SKM-1 treated with dmso at 0.1 percent for 144 hours (cell line): ENCODE measurements around the gene KISS1.

Experiments used
- DNase-seq: peaks from one replicate; lab custom pipeline; 2025; ENCODE audit not compliant: unreplicated experiment; lab: John Stamatoyannopoulos, UW

Gene KISS1

GRCh38 chr1:204219971-204220616, 23.8 kb upstream of the KISS1 start:
- no peak for DNase-seq

GRCh38 chr1:204218552-204218951, 22.3 kb upstream of the KISS1 start:
- no peak for DNase-seq

- DNase-seq, result no peak
These were observed 21.3 kb upstream of the KISS1 start for GRCh38 chr1:204217648-204218000.

- DNase-seq, result no peak
These were observed 20.8 kb upstream of the KISS1 start for GRCh38 chr1:204216880-204217647.

GRCh38 chr1:204216236-204216635, 19.9 kb upstream of the KISS1 start:
- no peak for DNase-seq

GRCh38 chr1:204213668-204214662, 17.7 kb upstream of the KISS1 start, which contains the start of gene GOLT1A:
Gene GOLT1A, minus strand, starts transcription at chr1:204213988. Its CDS starts 82 bp downstream, at chr1:204213906.
- DNase-seq, result peak; percentile 63

GRCh38 chr1:204212715-204213114, 16.4 kb upstream of the KISS1 start:
- DNase-seq, result no peak

- no peak for DNase-seq
These were observed 14.8 kb upstream of the KISS1 start for GRCh38 chr1:204211046-204211445.

- DNase-seq, result peak; percentile 41
These were observed 10.9 kb upstream of the KISS1 start for GRCh38 chr1:204207136-204207616.

- no peak for DNase-seq
These were observed 9.8 kb upstream of the KISS1 start for GRCh38 chr1:204206121-204206520.

GRCh38 chr1:204205486-204205885, 9.2 kb upstream of the KISS1 start:
- DNase-seq, result no peak

GRCh38 chr1:204204944-204205343, 8.7 kb upstream of the KISS1 start:
- no peak for DNase-seq

- no peak for DNase-seq
These were observed 7.0 kb upstream of the KISS1 start for GRCh38 chr1:204203206-204203767.

- DNase-seq, result no peak
These were observed 6.2 kb upstream of the KISS1 start for GRCh38 chr1:204202481-204202880.

GRCh38 chr1:204201348-204202040, 5.2 kb upstream of the KISS1 start:
- no peak for DNase-seq

- no peak for DNase-seq
These were observed 3.3 kb upstream of the KISS1 start for GRCh38 chr1:204199579-204199978.

GRCh38 chr1:204198348-204199340, 2.4 kb upstream of the KISS1 start:
- DNase-seq, result no peak

GRCh38 chr1:204197068-204197467, 777 bp upstream of the KISS1 start:
- no peak for DNase-seq

- DNase-seq, result no peak
These were observed 1.5 kb downstream of the KISS1 start for GRCh38 chr1:204194771-204195170.
